Measurements from ENCODE around the gene TTLL3.

TTLL3 gene

GRCh38 chr3:9807981-9808344, 2.1 kb upstream of the TTLL3 start:
- DNase-seq (ENCODE audit: low read depth), result no peak

GRCh38 chr3:9808345-9809037, 1.6 kb upstream of the TTLL3 start:
- no peak for DNase-seq (ENCODE audit: low read depth)

- no peak for DNase-seq (ENCODE audit: low read depth)
Measured at GRCh38 chr3:9809239-9809614, 835 bp upstream of the TTLL3 start.

- no peak for DNase-seq (ENCODE audit: low read depth)
Measured at GRCh38 chr3:9810433-9810770, 340 bp downstream of the TTLL3 start.

GRCh38 chr3:9810846-9811245, 784 bp downstream of the TTLL3 start:
- DNase-seq (ENCODE audit: low read depth), result no peak

GRCh38 chr3:9812870-9813483, 2.9 kb downstream of the TTLL3 start:
- DNase-seq (ENCODE audit: low read depth), result no peak

- no peak for DNase-seq (ENCODE audit: low read depth)
Measured at GRCh38 chr3:9815986-9816385, 5.9 kb downstream of the TTLL3 start.

GRCh38 chr3:9817436-9817835, 7.4 kb downstream of the TTLL3 start:
- no peak for DNase-seq (ENCODE audit: low read depth)

GRCh38 chr3:9818666-9819335, 8.7 kb downstream of the TTLL3 start:
- no peak for DNase-seq (ENCODE audit: low read depth)

- DNase-seq (ENCODE audit: low read depth), result no peak
Measured at GRCh38 chr3:9820543-9820942, 10.5 kb downstream of the TTLL3 start.

- DNase-seq (ENCODE audit: low read depth), result no peak
Measured at GRCh38 chr3:9820946-9821345, 10.9 kb downstream of the TTLL3 start.

- no peak for DNase-seq (ENCODE audit: low read depth)
Measured at GRCh38 chr3:9825451-9826040, 15.5 kb downstream of the TTLL3 start.

- no peak for DNase-seq (ENCODE audit: low read depth)
Measured at GRCh38 chr3:9826815-9827573, 16.9 kb downstream of the TTLL3 start.

GRCh38 chr3:9828801-9829755, 19.0 kb downstream of the TTLL3 start:
- no peak for DNase-seq (ENCODE audit: low read depth)

- no peak for DNase-seq (ENCODE audit: low read depth)
Measured at GRCh38 chr3:9831253-9831652, 21.2 kb downstream of the TTLL3 start.

GRCh38 chr3:9833078-9833477, 23.0 kb downstream of the TTLL3 start:
- DNase-seq (ENCODE audit: low read depth), result no peak

GRCh38 chr3:9834520-9835380, 24.7 kb downstream of the TTLL3 start:
- DNase-seq (ENCODE audit: low read depth), result no peak

- no peak for DNase-seq (ENCODE audit: low read depth)
Measured at GRCh38 chr3:9837701-9838582, 27.9 kb downstream of the TTLL3 start.

- DNase-seq (ENCODE audit: low read depth), result no peak
Measured at GRCh38 chr3:9838856-9839255, 28.8 kb downstream of the TTLL3 start.
